A172 (cell line): Measurements from ENCODE around the gene RBM46. TPM values are rescaled to one million over a fixed set of nuclear protein-coding genes. Genes with fewer than 3 reads are reported as not detected.

Source experiments
- DNase-seq: peaks from one replicate; pipeline ENCODE4 v3.0.0-alpha.2; 2015; ENCODE audit warnings: low spot score
- total RNA-seq: library from RNA; depleted of rRNA; stranded (reverse); fragments of >200 nt; shearing (Covaris generic); gene quantifications from 2 replicates; pipeline ENCODE4 v1.2.3, GENCODE V29; 2014; rRNA removed

The RBM46 gene, protein sequence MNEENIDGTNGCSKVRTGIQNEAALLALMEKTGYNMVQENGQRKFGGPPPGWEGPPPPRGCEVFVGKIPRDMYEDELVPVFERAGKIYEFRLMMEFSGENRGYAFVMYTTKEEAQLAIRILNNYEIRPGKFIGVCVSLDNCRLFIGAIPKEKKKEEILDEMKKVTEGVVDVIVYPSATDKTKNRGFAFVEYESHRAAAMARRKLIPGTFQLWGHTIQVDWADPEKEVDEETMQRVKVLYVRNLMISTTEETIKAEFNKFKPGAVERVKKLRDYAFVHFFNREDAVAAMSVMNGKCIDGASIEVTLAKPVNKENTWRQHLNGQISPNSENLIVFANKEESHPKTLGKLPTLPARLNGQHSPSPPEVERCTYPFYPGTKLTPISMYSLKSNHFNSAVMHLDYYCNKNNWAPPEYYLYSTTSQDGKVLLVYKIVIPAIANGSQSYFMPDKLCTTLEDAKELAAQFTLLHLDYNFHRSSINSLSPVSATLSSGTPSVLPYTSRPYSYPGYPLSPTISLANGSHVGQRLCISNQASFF
- not detected in 2 replicates for total RNA-seq

DNA sequence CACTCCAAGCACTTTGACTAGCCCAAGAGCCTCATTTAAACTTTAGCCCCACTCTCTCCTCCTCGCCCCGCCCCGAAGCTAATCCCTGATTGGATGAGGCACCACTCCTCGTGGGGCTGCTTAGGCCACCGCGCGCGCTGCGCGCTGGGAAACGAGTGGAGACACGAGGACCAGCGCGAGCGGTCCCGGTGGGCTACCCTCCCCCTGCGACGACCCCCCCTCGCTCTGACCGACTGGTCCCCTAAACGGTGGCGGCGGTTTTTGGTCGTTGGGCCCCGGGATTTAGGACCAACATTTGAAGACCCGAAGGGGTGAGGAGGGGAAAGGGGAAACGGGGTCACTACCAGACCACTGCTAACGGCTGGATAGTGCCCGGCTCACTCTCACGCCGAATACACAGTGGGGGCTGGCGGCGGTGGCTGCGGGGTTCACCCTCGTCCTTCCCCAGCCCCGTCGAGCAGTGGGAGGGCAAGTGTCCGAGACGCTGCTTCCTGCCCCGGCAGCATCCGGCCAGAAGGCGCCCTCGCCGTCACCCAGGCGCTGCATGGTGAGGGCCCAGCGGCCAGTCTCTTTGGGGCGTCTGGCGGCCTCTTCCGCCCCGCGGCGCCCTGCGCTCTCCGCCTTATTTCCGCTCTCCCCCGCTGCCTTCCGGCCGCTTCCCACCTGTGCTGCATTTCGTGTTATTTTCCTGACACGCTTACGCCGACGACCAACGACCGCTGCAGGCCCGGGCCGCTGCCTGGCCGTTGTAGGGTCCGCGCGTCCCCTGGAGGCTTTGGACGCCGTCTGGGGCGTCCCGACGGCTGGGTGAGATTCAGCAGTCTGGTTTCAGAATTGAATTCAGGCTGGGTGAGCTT is at the start of gene RBM46:
TSS of gene RBM46 (plus strand) at position 147 of the 857 bp plus-strand sequence. CDS start 15,481 bp downstream, outside the sequence.
- no peak for DNase-seq

DNA sequence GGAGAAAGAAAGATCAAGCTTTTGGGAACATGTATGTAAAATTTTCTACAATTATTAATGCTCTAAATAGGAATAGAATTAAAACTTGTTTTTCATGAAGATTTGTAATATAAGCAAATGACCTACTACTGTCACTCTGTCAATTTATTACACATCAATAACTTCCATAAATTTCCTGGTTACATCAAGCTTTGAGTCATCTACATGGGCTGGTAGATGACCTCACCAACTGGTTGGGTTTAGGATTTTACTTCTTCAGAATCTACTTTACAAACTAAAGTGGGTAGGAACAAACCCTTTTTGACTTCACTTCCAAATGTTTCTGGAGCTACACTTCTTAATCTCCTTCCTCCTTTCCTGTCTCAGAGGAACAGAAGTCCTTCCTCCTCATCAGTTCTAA is 49.3 kb upstream of the RBM46 start:
- no peak for DNase-seq

DNA sequence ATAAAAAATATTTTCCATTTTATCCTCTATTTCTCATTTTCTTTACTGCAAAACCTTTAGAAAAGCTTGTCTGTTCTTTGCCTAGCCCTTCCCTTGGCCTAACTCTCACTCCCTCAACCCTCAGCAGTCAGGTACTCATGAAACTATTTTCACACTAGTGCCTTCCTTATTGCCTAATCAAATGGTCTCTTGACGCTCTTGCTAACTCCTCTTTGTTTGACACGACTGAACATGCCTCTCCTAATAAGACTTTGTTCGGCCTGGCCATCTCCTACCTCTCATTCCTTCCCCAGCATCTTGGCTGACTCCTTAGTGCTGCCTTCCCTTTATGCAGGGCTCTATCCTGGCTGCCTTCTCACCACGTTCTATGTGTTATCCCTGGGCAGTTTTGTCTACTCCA is 48.4 kb upstream of the RBM46 start:
- no peak for DNase-seq

DNA sequence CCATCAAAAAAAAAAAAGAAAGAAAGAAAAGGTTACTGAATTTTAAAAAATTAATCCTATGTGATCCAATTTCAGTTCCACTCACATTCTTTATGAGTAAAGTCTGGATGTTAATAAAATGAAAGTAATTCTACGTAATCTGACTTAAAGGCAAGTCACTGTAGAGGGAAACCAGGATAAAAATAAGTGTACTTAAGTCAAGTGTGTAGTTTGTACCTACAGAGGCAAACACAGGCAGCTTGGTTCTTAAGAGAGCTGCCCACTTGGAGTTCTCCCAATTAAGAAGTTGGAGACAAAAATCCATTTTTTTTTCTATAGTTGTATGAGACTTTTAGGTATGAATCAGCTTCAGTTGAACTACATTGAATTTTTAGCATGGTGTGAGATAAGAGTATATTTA is 44.3 kb upstream of the RBM46 start:
- DNase-seq = no peak

DNA sequence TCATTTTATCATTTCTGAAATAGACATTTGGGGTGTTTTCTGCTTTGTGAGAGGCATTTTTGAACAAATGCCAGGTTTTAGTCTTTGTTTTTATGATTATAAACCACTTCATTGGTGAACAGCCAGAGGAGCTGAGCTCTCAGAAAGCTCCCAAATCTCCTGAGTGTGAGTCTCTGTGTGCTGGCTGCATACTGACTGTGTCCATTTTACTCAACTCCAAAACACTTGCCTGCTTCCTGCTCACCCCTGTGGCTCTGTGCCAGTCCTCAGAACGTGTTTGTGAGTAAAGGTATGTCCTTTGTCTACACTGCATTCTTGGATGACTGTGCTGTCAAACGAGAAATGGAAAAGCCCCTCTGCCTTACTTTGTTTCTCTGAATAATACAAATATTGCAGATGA is 42.6 kb upstream of the RBM46 start:
- peak; percentile 10 for DNase-seq

DNA sequence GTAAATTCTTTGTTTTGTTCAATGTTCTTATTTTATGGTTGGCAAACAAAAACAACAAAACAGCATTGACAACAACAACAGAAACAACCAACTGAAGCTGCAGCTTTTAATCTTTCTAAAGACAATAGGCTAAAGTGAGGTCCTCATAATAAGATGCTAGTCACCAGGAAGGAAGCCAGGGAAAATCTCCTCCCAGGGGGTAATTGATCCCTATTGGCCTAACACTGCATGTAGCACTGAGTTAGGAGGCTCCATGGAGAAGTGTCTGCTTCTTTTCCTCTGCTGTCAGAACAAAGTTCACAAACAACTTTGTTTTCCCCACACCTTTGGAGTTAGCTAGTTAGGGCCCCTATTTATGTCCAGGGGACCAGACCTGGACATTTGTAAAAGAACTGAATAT is 42.0 kb upstream of the RBM46 start:
- DNase-seq = no peak

DNA sequence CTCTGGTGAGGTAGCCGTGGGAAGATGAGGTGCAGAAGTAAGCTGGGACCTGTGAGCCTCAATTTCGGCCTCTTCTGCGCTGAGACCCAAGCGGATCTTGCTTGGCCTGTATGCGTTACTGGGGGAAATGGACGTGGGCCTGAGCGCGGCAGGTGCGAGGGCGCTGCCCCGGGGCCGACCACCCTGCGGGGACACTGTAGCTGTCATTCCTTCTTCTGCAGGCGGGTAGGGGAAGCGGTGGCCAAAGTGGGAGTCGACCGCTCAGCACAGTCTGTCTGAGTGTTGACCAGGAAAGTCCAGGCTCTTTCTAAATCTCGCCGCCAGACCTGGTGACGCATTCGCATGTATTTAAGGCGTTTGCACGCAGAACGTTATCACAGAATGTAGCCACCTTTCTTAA is 40.6 kb upstream of the RBM46 start:
- no peak for DNase-seq

DNA sequence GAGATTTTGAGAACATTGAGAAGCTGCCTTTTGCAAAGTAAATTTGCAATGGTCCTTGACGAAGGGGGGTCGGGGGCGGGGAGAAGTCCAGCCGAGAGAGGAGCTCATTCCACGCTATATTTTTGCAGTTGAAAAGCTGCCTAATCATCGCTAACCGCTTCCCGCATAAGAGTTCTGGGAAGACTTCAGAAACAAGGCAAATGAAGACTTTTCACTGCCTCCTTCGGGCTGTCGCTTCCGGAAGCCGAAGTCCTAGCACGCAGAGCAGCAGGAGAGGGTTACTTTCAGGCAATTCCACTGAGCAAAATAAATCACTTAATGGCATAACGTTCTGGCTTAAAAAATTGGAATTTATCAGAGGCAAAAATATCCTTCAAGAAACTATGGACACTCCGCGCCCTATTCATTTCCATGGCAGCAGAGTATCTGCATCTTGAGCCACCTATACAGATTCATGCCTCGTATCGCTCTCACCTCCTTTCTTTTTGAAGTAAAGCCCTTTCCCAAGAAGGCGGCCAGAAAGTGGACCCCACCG is 39.9 kb upstream of the RBM46 start:
- DNase-seq = no peak

DNA sequence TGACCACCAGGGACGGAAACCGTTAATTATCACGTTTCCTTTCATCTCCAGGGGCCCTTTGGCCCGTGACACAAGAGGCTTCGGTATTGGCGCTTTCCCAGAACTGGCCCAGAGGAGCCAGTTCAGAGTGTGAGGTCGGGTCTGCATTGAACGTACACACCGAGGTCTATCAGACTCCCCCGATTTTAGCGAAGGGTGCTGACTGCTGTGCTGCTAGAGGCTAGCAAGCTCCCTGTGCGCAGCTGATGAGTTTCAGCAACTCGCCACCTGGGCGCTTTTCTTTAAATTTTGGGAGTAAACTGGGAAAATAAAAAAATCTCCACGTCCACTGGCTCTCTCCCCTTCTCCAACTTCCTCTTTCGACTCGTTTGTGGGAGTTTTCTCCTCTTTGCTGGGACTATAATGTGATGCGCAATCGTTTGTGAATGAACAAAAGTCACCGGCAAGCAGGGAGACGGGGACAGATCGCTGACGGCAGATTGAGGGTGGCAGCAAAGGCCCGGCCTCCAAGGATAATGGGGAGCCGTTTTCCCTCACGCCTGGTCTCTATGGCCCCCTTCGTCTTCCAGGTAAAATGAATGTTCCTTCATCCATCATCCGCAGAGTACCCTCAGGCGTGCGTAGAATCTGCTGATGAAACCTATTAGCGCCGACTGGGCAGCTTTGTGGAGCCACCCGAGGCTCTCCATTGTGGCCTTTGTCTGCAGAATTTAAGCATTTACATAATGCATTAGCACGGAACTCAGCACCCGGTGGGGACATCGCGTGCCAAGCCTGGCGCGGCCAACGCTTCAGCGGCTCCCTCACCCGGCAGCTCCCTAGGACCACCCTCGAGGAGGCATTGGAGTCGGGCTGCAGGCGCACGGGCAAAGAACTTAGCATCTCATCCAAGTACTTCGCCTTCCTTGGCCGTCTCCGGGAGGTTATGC is 38.9 kb upstream of the RBM46 start:
- DNase-seq = no peak

DNA sequence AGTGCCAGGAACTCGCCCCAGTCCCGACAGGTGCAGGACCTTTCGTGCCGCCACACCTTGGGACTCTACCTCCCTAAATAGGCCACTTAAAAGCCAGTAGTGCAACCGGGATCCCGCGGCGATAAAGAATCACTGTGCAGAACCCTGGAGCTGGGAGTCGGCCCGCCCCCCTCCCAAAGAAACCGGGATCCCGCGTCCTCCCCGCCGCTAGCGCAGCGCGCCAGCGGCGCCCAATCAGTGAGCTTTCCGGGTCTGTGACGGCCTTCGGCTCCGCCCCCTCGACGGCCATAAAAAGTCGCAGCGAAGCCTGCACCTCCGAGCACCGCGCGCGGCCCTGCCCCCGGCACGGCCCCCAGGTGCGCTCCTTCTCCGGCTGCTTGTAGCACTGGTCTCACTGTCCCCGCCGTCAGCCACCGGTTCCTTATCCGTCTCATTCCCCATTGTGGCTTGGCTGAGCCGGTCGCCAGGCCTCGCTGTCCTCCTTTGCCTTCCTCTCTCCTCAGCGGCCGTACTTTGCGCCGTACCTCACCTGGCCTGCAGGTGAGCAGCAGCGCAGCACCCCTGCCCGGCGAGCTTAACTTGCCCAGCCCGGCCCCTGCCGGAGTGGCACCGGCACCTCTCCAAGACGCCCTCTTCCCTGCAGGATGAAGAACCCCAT is 37.3 kb upstream of the RBM46 start, which contains the start of gene LRAT:
TSS of gene LRAT (plus strand) at position 318 of the 658 bp plus-strand sequence. CDS start at position 645, 327 bp downstream.
- no peak for DNase-seq

DNA sequence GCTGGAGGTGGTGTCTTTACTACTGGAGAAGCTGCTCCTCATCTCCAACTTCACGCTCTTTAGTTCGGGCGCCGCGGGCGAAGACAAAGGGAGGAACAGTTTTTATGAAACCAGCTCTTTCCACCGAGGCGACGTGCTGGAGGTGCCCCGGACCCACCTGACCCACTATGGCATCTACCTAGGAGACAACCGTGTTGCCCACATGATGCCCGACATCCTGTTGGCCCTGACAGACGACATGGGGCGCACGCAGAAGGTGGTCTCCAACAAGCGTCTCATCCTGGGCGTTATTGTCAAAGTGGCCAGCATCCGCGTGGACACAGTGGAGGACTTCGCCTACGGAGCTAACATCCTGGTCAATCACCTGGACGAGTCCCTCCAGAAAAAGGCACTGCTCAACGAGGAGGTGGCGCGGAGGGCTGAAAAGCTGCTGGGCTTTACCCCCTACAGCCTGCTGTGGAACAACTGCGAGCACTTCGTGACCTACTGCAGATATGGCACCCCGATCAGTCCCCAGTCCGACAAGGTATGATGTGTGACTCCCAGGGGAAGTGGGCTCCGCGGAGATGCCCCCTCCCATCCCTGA is 36.6 kb upstream of the RBM46 start:
- DNase-seq = no peak

DNA sequence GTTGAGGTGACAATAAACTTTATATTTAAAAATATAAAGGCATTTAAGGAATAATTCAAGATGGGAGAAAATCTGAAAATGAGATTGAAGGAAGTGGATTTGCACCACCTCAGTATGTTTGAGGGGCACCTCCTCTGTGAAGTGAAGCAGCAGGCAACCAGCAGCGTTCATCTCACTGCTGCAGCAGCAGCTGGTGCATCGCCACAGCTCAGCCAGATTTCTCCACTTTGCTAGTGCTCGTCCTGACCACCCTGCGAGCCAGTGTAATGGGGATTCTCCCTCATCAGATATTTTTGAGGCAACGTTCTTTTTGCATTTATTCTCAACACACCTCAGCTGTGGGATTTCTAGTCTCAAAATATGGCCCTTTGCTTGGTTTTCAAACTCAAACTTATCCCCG is 23.4 kb upstream of the RBM46 start:
- no peak for DNase-seq

DNA sequence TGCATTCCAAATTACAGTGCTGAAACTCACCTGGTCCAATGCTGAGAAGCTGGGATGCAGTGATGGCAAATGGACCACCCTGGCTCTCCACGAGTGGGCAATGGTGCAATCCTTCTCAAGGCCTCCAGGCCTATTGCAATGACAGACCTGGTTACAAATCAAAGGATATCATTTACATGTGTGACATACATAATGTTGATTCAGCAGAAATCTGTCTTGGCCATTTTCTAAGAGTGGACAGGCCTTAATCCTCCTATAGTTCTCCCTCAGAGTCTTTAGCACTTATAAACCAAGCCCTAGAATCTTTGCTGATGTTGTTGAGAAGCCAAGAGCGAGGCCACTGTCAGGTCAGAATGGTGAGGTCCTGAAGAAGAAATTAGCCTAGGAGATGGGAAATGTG is 20.2 kb upstream of the RBM46 start:
- no peak for DNase-seq

DNA sequence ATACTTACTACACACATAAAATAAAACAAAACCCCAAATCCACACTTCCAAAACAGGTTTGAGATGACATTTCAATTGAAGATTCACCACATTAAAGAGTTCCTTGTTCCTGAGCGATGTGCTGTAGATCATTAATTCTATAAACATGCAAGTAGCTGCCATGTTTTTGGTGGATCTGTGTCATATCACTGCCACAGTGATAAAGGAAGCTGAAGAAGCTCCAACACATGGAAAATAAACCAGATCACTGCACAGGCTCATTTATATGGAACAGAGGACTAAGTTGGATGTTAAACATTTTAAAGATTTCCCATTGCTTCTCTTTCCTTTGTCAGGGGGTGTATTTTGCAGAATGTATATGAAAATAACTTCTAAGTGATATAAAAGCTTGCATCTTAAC is 2.8 kb upstream of the RBM46 start:
- no peak for DNase-seq

DNA sequence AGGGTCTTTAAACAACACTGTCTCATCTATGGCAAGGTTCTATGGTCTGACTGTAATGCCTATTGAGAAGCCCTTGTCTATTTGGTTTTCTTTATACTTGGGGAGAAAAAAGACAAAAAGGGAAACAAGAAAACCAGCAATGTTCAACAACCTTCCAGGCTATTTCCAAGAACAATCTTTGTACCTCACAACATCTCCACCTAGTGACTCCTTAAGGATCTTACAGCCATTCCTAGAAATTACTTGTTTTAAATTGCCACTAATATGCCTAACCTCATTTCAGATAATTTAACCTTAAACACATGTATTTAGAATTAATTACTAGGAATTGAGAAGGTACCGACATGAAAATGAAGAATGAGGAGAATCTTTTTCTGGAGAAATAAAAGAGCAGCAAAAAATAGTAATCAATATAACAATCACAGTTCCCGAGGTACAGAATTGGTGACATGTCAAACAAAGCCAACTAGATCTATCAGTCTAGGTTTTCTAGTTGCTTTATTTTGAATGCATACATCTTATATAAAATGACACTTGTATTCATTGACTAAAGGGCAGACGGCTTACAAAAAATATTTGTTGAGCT is 1.6 kb upstream of the RBM46 start:
- peak; percentile 22 for DNase-seq

DNA sequence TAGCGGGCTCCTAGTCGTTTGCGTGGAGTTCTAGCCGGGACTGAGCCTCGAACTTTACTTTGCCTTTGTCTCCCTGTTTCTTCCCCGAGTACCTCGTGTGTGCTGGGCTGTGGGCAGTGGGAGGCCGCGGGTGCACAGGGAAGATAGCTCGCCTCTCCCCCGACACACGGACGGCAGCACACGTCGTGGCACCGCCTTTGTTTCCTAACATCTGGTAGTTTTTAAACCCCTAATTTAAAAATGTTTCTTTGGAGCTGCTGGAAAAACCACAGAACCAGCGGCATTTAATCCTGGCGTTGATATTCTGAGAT is 866 bp downstream of the RBM46 start:
- DNase-seq = no peak

DNA sequence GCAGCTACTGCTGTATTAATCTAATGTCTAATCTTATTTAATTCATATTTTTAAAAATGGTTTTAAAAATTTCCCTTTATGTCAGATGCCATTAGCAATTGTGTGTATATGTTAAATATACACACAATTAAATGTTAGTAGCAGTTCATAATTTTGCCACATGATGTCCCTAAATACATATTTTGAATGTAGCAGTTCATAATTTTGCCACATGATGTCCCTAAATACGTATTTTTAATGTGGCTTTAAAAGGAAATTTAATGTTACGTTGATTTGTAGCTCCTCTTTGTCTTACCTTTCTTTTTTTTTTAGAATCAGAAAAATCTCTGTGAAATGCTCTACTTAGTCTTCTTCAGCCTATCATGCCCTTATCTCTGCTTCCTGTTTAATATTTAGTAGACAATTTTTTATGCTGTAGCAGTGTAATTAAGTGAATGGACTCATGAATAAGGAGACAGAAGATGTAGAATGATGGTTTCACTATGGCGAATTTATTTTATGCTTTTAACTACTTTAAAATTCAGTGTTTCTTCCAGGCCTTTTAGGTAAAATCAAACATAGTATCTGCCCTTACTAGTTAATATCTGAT is 26.1 kb downstream of the RBM46 start:
- DNase-seq = peak; percentile 38

DNA sequence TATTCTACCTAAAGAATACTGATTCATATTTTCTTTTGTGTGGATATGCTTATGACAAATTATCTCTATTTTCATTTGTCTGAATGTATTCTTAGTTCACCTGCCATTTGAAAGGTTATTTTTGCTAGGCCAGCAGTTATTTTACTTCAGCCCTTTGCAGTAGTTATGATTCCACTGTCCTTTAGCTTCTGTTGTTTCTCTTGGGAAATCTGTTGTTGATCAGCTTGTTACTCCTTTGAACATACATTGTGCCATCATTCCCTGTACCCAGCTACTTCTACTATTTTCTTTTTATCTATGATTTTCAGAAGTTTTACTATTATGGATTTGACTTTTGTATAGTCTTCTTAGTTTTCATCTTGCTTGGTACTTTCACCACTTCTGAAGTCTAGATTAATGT is 37.2 kb downstream of the RBM46 start:
- no peak for DNase-seq

DNA sequence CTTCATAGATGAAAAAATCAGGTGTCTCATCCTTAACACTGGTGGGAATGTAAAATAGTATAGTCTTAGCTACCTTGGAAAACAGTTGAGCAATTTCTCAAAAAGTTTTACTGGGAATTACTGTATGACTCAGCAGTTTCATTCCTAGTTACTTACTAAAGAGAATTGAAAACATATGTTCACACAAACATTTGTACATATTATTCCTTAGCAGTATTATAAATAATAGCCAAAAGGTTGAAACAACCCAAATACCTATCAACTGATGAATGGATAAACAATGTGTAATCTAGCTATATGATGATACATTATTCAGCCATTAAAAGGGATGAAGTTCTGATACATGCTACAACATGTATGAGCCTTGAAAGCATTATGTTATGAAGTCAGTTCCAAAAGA is 41.7 kb downstream of the RBM46 start:
- DNase-seq = peak; percentile 4

DNA sequence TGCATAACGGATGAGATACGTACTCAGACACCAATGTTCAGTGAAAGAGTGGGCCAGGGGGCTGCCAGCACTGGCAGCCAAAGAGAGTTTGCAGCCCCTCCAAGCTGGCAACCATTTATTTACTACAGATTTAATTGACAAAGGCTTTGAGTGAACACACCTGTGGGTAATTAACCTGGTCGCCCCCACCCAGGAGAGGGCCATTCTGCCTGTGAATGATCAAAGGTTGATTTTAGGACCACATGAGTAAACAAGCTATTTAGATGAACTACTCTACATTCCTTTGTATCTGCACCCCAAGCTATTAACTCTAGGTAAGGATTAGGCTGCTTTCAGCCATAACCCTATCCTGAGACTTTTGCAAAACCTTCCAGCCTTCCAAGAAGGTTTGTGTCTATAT is 55.0 kb downstream of the RBM46 start:
- no peak for DNase-seq
